Bone marrow (tissue), 2 donors: ENCODE results near the gene PTPRQ.

Experiments used
- DNase-seq, 2 donors: peaks; one replicate each; lab custom pipeline; 2025; lab: John Stamatoyannopoulos, UW

PTPRQ gene

DNA sequence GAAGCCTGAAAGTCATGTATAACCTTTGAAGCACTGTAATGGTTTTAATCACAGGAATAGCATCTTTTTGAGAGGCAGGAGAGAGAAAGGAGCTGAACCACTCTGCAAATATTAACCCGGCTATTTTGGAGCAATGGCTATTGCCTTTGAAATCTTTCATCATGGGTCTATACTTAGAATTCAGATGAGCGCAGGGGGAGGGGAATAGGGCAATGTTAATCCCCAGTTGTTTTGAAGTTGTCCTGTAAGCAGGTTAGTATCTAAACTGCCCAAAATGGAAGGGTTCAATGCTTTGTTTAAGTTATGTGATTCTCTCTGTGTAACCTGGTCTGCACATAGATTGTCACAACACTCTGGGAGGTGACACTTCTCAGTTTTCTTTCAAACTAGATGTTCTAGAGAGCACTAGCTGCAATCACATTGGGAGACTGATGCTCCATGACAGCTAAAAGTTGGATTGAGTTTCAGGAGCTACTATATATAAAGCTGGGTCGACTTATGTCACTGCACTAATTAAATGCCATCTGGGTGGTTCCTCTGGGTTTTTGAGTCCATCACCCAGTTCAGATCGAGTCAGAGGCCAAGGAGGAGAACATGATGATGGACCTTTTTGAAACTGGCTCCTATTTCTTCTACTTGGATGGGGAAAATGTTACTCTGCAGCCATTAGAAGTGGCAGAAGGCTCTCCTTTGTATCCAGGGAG is 263.2 kb downstream of the PTPRQ start, which contains the start of gene MYF6:
Gene MYF6 (plus strand): TSS at position 509 of the 704 bp plus-strand sequence. CDS start 86 bp downstream, at position 595.
- DNase-seq: no peak

- DNase-seq: no peak
These were observed 263.8 kb downstream of the PTPRQ start for GRCh38 chr12:80707830-80708258.

- no peak for DNase-seq
These were observed 264.4 kb downstream of the PTPRQ start for GRCh38 chr12:80708259-80708974.

GRCh38 chr12:80708975-80709328 is 264.9 kb downstream of the PTPRQ start:
- no peak for DNase-seq

GRCh38 chr12:80709811-80710726 is 266.0 kb downstream of the PTPRQ start:
- DNase-seq: no peak

DNA sequence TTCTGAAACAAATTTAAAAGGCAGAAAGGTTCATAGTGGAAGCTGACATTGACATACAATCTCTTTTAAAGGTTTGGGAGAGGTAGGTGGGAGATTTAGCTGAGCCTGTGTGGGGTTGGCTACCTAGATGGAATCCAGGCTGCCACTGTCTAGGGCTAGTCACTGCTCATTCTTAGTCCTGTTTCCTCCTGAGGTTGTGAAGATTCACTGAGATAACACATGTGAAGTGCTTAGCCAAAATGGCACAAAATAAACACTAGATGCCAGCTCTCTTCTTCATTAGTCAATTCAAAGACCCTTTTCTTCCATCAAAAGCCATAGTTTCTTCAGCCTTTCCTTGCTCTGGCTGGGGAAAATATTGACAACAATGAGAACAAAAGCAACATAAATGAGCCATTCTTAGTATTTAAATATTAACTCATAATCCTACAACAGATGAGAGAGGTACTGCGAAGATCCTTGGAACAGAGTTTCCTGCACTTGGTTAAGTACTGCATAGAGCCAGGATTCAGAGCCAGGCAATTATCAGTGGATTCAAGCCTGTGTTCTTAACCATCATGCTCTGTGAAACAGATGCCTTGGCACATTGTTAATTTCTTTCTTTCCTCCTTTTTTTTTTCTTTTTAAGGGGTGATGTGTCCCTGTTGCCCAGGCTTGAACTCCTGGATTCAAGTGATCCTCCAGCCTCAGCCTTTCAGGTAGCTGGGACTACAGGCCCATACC is 266.9 kb downstream of the PTPRQ start:
- DNase-seq: no peak

DNA sequence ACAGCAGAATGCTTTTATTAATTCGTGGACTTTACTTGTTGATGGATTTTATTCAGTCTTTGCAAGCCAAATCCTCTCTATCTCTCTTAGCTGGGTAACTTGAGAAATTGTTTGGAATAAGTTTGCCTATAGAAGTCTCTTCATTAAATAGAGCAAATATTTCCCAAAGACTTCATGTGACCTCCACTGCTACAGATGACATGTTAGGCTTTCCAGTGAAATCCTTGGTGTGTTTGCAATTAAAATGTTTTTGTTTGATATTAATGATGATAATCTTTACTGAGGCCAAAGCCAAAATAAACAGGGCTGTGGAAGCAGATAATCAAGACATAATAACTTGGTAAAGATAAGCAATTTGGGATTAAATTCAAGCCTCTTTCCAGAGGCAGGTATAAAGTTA is 267.8 kb downstream of the PTPRQ start:
- DNase-seq: no peak

DNA sequence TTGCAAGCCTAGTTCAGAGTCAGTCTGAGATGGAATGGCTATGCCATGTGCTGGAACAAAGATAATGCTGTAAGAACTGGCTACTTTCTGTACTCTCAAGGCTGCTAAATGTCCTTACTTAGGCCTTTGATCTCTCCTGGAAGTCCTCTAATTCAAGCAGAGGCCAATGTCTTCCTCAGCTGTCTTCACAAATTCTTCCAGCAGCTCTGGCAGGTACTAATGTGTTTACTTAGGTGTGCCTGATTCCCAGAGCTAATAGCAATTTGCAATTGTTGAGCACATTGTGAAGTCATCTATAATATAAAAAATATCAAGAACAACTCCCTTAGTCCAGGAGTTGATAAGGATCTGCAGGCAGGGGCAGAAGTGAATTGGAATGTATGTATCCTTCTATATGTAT is 268.8 kb downstream of the PTPRQ start:
- DNase-seq: no peak

DNA sequence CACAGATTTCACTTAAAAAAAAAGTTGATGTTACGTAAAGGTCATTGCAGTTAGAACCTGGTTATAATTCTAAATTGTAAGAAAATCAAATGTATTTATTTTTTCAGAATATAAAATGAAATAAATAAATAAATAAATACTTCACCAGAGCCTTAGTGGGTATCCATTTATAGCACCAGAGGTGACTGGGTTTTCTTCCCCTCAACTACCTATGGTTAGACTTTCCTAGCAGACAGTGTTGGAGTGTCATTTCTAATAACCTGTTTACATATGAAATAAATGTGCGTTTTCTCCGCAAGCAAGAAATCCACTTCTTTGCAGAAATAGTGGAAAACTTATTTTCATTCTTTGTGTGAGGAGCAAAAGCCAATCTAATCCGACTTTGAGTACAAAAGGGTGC is 269.4 kb downstream of the PTPRQ start:
- DNase-seq: no peak

- DNase-seq: no peak
These were observed 270.0 kb downstream of the PTPRQ start for GRCh38 chr12:80714055-80714454.

DNA sequence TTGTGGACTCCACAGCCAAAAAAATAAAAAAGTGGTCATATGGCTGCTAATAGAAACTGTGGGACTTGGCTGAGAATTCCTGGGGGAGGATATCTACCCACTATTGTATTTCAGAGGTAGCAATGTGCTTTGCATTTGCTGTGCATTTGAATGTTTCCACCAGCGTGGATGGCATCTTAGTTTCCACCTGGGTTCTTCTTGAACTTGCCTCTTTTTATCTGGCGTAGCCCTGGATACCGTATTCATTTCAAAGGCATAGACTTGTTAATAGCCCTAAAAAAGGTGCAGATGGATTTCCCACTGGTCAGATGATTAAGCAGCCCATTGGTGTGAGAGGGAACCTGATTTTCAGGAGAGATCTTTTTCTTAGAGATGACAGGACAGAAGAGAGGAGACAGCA is 270.8 kb downstream of the PTPRQ start:
- no peak for DNase-seq

DNA sequence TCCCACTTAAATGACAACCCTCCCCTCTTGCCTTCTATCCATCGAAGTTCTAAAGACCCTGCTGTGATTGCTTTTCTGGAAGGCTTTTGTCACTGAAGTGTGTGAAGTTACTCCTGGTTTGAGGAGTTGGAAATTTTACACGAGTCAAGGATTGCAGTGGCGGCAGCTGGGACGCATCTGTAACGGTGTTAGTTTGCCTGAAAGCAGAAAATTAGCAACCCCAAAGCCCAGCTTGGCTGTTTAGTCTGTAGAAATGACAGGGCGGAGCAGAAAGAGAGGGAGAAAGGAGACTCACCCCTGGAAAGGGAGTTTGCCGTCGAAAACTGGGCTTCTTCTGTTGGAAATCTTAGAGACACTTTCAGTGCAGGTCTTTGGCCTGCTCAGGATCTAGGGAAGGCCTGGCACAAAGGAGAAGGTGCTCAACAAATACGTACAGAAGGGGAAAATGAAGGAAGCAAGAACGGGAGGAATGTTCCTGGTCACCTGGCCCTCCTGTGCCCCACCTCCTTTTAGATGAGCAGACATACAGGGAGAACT is 271.7 kb downstream of the PTPRQ start:
- no peak for DNase-seq

GRCh38 chr12:80716696-80717469 is 272.8 kb downstream of the PTPRQ start, which contains the start of gene MYF5:
TSS of gene MYF5 (plus strand) at chr12:80716912. CDS start at chr12:80717064, 152 bp downstream.
- no peak for DNase-seq

GRCh38 chr12:80717856-80718255 is 273.8 kb downstream of the PTPRQ start:
- no peak for DNase-seq

- no peak for DNase-seq
These were observed 276.5 kb downstream of the PTPRQ start for GRCh38 chr12:80720516-80720915.

GRCh38 chr12:80721326-80721725 is 277.3 kb downstream of the PTPRQ start:
- DNase-seq: no peak
